ENCODE data around the gene POP7.
"Not testable (repeated sequence)": the region's sequence is repeated elsewhere in the genome, so short reads cannot be mapped to it uniquely, and the experiment has no call there.

The POP7 gene

DNA sequence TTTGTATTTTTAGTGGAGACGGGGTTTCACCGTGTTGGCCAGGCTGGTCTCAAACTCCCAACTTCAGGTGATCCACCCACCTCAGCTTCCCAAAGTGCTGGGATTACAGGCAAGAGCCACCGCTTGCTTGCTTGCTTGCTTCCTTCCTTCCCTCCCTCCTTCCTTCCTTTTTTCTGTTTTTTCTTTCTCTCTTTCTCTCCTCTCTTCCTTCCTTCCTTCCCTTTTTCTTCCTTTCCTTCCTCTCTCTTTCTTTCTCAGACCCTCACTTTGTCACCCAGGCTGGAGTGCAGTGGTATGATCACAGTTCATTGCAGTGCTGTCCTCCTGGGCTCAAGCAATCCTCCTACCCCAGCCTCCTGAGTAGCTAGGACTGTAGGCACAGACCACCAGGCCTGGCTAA is 4.8 kb upstream of the POP7 start:
- H3K9me3 Mint-ChIP-seq, DNase-seq, H3K4me3 Mint-ChIP-seq, H3K27ac Mint-ChIP-seq, H3K4me1 Mint-ChIP-seq, ATAC-seq, H3K27me3 Mint-ChIP-seq: not testable (repeated sequence)

DNA sequence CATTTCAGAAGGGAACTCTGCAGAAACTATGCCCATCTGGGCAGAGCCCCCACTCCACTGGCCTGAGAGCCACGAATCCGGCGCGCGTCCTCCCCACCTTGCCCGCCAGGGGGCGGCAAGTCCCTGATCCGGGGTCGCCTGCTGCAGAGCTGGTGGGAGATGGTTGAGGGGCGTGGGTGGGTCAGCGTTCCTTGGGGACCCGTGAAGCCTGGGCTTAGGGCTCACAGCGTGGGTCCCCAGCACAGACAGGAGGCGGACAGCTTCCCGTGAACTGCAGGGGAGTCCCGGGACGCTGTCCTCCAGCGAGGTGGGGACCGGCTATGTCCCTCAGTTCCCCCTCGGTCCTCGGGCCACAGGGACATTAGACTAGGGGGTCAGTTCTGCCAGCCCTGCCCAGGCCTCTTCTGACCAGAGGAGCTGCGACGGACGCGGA is 585 bp upstream of the POP7 start:
- Mint-ChIP-seq H3K27ac (peak overlapping the region; percentile 95 to 99), H3K9me3 (no peaks in the 10 kb centered on the region), H3K4me3 (peak overlapping the region; percentile 93 to 99), H3K4me1 (peaks cover 24% of the 10 kb centered on the region), H3K27me3 (no peaks in the 10 kb centered on the region)
- peak; percentile 74 for ATAC-seq
- DNase-seq, result peak; percentile 85

DNA sequence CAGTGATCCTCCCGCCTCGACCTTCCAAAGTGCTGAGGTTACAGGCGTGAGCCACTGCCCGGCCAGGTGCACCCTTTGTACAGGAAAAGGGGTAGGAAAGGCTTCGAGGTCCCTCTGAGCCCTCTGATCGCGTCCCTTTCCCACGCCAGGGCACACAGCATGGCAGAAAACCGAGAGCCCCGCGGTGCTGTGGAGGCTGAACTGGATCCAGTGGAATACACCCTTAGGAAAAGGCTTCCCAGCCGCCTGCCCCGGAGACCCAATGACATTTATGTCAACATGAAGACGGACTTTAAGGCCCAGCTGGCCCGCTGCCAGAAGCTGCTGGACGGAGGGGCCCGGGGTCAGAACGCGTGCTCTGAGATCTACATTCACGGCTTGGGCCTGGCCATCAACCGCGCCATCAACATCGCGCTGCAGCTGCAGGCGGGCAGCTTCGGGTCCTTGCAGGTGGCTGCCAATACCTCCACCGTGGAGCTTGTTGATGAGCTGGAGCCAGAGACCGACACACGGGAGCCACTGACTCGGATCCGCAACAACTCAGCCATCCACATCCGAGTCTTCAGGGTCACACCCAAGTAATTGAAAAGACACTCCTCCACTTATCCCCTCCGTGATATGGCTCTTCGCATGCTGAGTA is 871 bp downstream of the POP7 start:
- no peak for ATAC-seq
- H3K9me3 Mint-ChIP-seq, result no peaks in the 10 kb centered on the region
- peak overlapping the region; percentile 93 to 99 for H3K4me3 Mint-ChIP-seq

DNA sequence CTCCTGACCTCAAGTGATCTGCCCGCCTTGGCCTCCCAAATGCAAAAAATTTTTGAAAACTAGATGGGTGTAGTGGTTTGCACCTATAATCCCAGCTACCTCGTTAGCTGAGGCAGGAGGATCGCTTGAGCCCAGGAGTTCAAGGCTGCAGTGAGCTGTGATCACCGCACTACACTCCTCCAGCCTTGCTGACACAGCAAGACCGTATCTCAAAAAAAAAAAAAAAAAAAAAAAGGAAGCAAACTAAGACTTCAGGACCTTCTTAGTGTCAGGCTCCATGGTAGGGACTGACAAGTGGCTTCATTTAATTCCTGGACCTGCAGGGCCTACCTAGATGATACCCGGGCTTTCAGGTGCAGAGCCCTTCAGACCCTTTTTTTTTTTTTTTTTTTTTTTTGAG is 2.5 kb downstream of the POP7 start:
- ATAC-seq (no peak), DNase-seq (no peak)
- Mint-ChIP-seq H3K27ac (peak overlapping the region in 1 of 2 donors; percentile 42), H3K4me1 (peaks cover 24% of the 10 kb centered on the region), H3K4me3 (no peak overlapping the region), H3K27me3 (no peaks in the 10 kb centered on the region), H3K9me3 (no peaks in the 10 kb centered on the region)

More for the DNA sequence above, 871 bp downstream of the POP7 start:
- peaks cover 24% of the 10 kb centered on the region for H3K4me1 Mint-ChIP-seq
- no peaks in the 10 kb centered on the region for H3K27me3 Mint-ChIP-seq
- H3K27ac Mint-ChIP-seq, result peak overlapping the region; percentile 95 to 99
- no peak for DNase-seq

DNA sequence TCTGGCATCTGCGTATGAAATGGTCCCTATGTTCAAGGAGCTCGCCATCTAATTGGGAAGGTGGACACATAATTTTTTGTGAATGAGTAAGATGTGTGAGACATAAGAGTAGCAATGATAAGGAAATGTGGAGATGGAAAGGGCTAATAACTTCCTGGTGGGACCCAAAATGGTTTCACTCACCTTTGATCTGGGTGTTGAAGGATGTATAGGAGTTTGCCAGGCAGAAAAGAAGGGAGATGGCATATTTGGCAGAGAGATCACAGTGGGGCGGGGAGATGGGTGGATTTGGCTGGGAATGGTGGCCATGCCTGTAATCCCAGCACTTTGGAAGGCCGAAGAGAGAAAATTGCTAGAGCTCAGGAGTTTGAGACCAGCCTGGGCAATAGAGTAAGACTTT is 4.5 kb downstream of the POP7 start:
- peaks cover 24% of the 10 kb centered on the region for H3K4me1 Mint-ChIP-seq
- H3K27ac Mint-ChIP-seq, result no peak overlapping the region
- no peak for ATAC-seq
- H3K9me3 Mint-ChIP-seq, result no peaks in the 10 kb centered on the region
- DNase-seq, result no peak
- H3K4me3 Mint-ChIP-seq, result no peak overlapping the region
- H3K27me3 Mint-ChIP-seq, result no peaks in the 10 kb centered on the region

DNA sequence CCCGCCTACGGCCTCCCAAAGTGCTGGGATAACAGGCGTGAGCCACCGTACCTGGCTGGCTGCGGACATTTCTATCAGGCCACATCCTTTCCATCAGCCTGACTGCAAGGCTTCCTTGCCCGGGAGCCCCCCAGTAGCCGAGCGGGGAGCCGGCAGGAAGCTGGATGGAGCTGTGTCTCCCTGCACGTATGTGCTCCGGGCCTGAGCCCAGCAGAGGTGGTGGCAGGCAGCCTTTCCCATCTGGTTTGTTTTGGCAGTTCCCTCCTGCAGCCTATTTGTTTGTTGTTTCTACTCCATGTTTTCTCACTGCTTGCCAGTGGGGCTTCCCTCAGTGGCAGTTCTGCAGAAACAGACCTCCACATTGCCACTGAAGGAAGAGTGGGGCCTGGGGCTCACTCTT is 5.4 kb downstream of the POP7 start:
- Mint-ChIP-seq H3K27me3 (no peaks in the 10 kb centered on the region), H3K27ac (no peak overlapping the region), H3K9me3 (no peaks in the 10 kb centered on the region), H3K4me1 (peaks cover 18% of the 10 kb centered on the region), H3K4me3 (no peak overlapping the region)
- ATAC-seq, result no peak
- no peak for DNase-seq

DNA sequence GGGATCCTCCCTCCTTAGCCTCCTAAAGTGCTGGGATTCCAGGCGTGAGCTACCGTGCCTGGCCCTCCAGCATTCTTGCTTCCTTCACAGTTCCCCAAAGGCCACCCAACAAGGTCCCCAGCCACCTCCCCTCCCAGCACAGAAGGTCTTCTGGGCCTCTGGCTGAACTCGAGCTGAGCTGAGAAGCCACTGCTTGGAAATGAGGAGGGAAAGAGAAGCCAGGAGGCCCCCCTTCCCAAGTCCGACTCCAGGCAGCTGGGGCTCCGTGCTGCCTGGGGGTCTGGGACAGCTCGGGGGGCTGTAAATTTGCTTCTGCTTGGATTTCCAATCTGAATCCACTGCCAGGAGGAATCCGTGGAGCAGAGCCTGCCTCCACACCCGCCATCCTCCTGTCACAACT is 8.8 kb downstream of the POP7 start:
- no peak for DNase-seq
- H3K4me3 Mint-ChIP-seq, result no peak overlapping the region
- peaks cover 11% of the 10 kb centered on the region for H3K27me3 Mint-ChIP-seq
- no peak overlapping the region for H3K27ac Mint-ChIP-seq
- no peak for ATAC-seq
- H3K4me1 Mint-ChIP-seq, result no peaks in the 10 kb centered on the region
- H3K9me3 Mint-ChIP-seq, result no peaks in the 10 kb centered on the region

DNA sequence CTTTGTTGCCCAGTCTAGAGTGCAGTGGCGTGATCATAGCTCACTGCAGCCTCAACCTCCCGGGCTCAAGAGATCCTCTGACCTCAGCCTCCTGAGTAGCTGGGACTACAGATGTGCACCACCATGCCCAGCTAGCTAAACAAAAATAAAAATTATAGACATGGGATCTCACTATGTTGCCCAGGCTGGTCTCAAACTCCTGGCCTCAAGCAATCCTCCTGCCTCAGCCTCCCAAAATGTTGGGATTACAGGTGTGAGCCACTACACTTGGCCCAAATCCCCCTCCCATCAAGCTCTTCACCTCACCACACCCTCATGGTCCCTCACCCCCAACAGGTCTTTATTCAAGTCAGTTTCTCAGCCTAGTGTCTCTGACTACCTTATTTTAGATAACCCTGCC is 11.2 kb downstream of the POP7 start:
- not testable (repeated sequence) for H3K4me1 Mint-ChIP-seq, DNase-seq, H3K27ac Mint-ChIP-seq, ATAC-seq, H3K9me3 Mint-ChIP-seq, H3K4me3 Mint-ChIP-seq
- peaks cover 34% of the 10 kb centered on the region for H3K27me3 Mint-ChIP-seq

DNA sequence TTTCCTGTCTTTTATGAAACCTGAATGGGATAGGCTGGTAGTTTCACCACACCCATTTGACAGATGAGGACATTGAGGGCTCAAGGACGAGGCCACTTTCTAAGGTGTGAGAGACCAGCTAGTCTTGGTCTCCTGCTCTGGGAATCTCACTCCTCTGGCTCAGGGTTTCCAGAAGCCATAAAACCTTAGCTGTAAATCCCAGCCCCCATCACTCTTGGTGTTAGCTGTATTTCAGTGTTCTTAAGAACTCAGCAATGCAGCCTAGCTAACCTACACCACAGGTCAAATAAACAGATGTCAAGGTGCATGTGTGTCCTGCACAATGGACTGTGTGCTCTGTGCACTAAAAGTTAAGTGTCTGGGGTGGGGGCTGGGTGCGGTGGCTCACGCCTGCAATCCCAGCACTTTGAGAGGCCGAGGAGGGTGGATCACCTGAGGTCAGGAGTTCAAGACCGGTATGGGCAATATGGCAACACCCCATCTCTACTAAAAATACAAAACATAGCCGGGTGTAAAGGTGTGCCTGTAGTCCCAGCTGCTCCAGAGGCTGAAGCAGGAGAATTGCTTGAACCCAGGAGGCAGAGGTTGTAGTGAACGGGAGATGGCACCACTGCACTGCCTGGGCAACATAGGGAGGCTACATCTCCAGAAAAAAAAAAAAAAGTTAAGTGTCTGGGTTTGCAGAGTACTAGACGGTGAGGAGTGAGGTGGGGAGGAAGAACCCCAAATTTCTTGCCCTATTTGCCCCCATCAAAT is 13.8 kb downstream of the POP7 start:
- no peaks in the 10 kb centered on the region for H3K9me3 Mint-ChIP-seq
- DNase-seq (no peak), ATAC-seq (no peak)
- H3K27me3 Mint-ChIP-seq, result peaks cover 60% of the 10 kb centered on the region
- H3K4me3 Mint-ChIP-seq, result no peak overlapping the region
- no peaks in the 10 kb centered on the region for H3K4me1 Mint-ChIP-seq
- peak overlapping the region in 1 of 2 donors; percentile 9 for H3K27ac Mint-ChIP-seq

DNA sequence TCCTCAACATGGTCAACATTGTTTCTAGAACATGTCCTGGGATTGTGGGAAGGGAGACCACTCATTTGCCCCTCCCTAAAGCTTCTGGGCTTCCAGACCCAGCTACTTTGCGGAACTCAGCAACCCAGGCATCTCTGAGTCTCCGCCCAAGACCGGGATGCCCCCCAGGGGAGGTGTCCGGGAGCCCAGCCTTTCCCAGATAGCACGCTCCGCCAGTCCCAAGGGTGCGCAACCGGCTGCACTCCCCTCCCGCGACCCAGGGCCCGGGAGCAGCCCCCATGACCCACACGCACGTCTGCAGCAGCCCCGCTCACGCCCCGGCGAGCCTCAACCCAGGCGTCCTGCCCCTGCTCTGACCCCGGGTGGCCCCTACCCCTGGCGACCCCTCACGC is 14.4 kb downstream of the POP7 start, which contains the start of gene EPO:
TSS of gene EPO (plus strand) at position 190 of the 392 bp plus-strand sequence. CDS start 513 bp downstream, outside the sequence.
- Mint-ChIP-seq H3K4me3 (no peak within 1 kb of the TSS), H3K27me3 (peaks cover 60% of the 10 kb centered on the region), H3K9me3 (no peaks in the 10 kb centered on the region), H3K4me1 (no peaks in the 10 kb centered on the region), H3K27ac (peak within 1 kb of the TSS in 1 of 2 donors; percentile 9)
- ATAC-seq (no peak), DNase-seq (no peak)

DNA sequence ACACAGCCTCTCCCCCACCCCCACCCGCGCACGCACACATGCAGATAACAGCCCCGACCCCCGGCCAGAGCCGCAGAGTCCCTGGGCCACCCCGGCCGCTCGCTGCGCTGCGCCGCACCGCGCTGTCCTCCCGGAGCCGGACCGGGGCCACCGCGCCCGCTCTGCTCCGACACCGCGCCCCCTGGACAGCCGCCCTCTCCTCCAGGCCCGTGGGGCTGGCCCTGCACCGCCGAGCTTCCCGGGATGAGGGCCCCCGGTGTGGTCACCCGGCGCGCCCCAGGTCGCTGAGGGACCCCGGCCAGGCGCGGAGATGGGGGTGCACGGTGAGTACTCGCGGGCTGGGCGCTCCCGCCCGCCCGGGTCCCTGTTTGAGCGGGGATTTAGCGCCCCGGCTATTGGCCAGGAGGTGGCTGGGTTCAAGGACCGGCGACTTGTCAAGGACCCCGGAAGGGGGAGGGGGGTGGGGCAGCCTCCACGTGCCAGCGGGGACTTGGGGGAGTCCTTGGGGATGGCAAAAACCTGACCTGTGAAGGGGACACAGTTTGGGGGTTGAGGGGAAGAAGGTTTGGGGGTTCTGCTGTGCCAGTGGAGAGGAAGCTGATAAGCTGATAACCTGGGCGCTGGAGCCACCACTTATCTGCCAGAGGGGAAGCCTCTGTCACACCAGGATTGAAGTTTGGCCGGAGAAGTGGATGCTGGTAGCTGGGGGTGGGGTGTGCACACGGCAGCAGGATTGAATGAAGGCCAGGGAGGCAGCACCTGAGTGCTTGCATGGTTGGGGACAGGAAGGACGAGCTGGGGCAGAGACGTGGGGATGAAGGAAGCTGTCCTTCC is 15.0 kb downstream of the POP7 start:
- Mint-ChIP-seq H3K9me3 (no peaks in the 10 kb centered on the region), H3K27me3 (peaks cover 60% of the 10 kb centered on the region), H3K4me3 (no peak overlapping the region), H3K4me1 (no peaks in the 10 kb centered on the region), H3K27ac (no peak overlapping the region)
- ATAC-seq (peak; percentile 44), DNase-seq (no peak)

DNA sequence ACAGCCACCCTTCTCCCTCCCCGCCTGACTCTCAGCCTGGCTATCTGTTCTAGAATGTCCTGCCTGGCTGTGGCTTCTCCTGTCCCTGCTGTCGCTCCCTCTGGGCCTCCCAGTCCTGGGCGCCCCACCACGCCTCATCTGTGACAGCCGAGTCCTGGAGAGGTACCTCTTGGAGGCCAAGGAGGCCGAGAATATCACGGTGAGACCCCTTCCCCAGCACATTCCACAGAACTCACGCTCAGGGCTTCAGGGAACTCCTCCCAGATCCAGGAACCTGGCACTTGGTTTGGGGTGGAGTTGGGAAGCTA is 15.5 kb downstream of the POP7 start:
- Mint-ChIP-seq H3K9me3 (no peaks in the 10 kb centered on the region), H3K4me1 (no peaks in the 10 kb centered on the region), H3K27me3 (peaks cover 60% of the 10 kb centered on the region), H3K4me3 (no peak overlapping the region), H3K27ac (no peak overlapping the region)
- ATAC-seq (no peak), DNase-seq (no peak)

DNA sequence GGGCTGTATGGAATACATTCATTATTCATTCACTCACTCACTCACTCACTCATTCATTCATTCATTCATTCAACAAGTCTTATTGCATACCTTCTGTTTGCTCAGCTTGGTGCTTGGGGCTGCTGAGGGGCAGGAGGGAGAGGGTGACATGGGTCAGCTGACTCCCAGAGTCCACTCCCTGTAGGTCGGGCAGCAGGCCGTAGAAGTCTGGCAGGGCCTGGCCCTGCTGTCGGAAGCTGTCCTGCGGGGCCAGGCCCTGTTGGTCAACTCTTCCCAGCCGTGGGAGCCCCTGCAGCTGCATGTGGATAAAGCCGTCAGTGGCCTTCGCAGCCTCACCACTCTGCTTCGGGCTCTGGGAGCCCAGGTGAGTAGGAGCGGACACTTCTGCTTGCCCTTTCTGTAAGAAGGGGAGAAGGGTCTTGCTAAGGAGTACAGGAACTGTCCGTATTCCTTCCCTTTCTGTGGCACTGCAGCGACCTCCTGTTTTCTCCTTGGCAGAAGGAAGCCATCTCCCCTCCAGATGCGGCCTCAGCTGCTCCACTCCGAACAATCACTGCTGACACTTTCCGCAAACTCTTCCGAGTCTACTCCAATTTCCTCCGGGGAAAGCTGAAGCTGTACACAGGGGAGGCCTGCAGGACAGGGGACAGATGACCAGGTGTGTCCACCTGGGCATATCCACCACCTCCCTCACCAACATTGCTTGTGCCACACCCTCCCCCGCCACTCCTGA is 16.7 kb downstream of the POP7 start:
- H3K27ac Mint-ChIP-seq, result no peak overlapping the region
- H3K4me3 Mint-ChIP-seq, result no peak overlapping the region
- no peak for ATAC-seq
- no peaks in the 10 kb centered on the region for H3K9me3 Mint-ChIP-seq
- peaks cover 67% of the 10 kb centered on the region for H3K27me3 Mint-ChIP-seq
- no peaks in the 10 kb centered on the region for H3K4me1 Mint-ChIP-seq
- DNase-seq, result no peak

DNA sequence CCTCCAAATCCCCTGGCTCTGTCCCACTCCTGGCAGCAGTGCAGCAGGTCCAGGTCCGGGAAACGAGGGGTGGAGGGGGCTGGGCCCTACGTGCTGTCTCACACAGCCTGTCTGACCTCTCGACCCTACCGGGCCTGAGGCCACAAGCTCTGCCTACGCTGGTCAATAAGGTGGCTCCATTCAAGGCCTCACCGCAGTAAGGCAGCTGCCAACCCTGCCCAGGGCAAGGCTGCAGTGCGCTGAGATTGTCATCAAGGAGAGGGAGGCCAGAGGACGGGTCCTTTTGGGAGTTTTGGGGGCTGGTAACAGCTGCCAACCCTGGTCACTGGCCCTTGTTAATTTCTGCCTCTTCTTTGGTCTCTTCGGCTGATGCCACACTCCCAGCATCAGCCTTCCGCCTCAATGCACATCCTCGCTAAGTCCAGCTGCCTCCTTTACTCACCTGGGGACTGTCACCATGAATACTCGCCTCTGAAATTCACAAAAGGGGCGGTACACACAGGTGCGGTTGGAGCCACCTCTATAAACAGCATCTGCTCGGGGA is 17.9 kb downstream of the POP7 start:
- H3K9me3 Mint-ChIP-seq, result no peaks in the 10 kb centered on the region
- ATAC-seq, result no peak

DNA sequence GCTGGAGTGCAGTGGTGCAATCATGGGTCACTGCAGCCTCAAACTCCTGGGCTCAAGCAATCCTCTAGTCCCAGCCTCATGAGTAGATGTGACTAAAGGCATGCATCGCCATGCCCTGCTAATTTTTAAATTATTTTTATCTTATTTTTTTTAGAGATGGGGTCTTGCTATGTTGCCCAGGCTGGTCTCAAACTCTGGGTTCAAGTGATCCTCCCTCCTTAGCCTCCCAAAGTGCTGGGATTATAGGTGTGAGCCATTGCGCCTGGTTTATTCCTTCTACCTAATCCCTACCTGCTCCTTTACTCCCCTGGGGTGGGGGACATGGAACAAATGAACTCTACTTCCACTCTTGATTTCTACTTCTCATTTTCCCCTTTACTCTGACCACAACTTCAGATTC is 18.4 kb downstream of the POP7 start:
- H3K9me3 Mint-ChIP-seq, H3K27ac Mint-ChIP-seq, DNase-seq, H3K4me1 Mint-ChIP-seq, ATAC-seq, H3K4me3 Mint-ChIP-seq: not testable (repeated sequence)
- H3K27me3 Mint-ChIP-seq, result peaks cover 62% of the 10 kb centered on the region

More for the DNA sequence above, 17.9 kb downstream of the POP7 start:
- DNase-seq, result no peak
- Mint-ChIP-seq H3K27ac (no peak overlapping the region), H3K27me3 (peaks cover 67% of the 10 kb centered on the region), H3K4me1 (no peaks in the 10 kb centered on the region), H3K4me3 (no peak overlapping the region)

Data from stimulated activated naive CD8-positive, alpha-beta T cell treated with anti-CD3 and anti-CD28 coated beads, Interleukin-15, amount 100 ng/mL, for 72 hours (primary cell).